HepG2 (cell line): ENCODE results near the gene GPR26. TPM values are rescaled to one million over a fixed set of nuclear protein-coding genes. Genes with fewer than 3 reads are reported as not detected.

Source experiments
- ATAC-seq: fragments of 200-7000 bp; cut with Tn5 transposase; 3 replicates; pipeline ENCODE4 v1.9.1; 2020; ENCODE audit warnings: mild to moderate bottlenecking, moderate library complexity
- BruUV-seq: library from RNA; stranded (reverse); fragments of 400-500 nt; replicated peaks from 2 replicates; lab custom pipeline; 2021; lab: Mats Ljungman, UMichigan
- CTCF ChIA-PET: fragments of 300-600 bp; formaldehyde crosslinking; extraction: SDS; loops from one replicate; lab custom pipeline; 2021; ENCODE audit warnings: low total read pairs, inconsistent platforms, low intra/inter-chr PET ratio; lab: Yijun Ruan, JAX
- POLR2A ChIA-PET: fragments of 350-600 bp; sonication (Branson Sonifier 250); formaldehyde crosslinking; loops from one replicate; lab custom pipeline; 2020; ENCODE audit warnings: antibody characterized with exemption, inconsistent platforms; lab: Yijun Ruan, JAX
- DNase-seq: peaks from one replicate; pipeline ENCODE4 v3.0.0-alpha.2; 2015; ENCODE audit warnings: low spot score
- FAIRE-seq: peaks from 3 replicates; lab custom pipeline; 2011; peaks lifted over from hg19 to GRCh38; lab: Jason Lieb, UNC
- H2AFZ ChIP-seq: one replicate; pipeline ENCODE4 v1.6.1; 2011; ENCODE audit warnings: low read length, inconsistent platforms
- H3K27ac ChIP-seq: fragments of 300-600 bp; 3 replicates; pipeline ENCODE4 v1.8.0; 2011; ENCODE audit warnings: mixed run types, mild to moderate bottlenecking, mixed read lengths, low read length, inconsistent platforms; ENCODE audit not compliant: insufficient read depth; ENCODE audit errors: extremely low read length
- H3K27me3 ChIP-seq, 2 experiments: fragments of 200-600 bp in 1 of 2; 2 replicates in 1 of 2; 3 replicates in 1 of 2; pipeline versions ENCODE4 v1.6.0 to v1.8.0; 2011; ENCODE audit warnings: low read length in 2 of 2, mild to moderate bottlenecking in 2 of 2, moderate library complexity in 2 of 2, inconsistent platforms in 1 of 2; ENCODE audit not compliant: insufficient read depth in 2 of 2, control insufficient read depth in 1 of 2
- H3K36me3 ChIP-seq, 2 experiments: fragments of 200-600 bp in 1 of 2; replicated peaks in 1 of 2; 2 replicates in 1 of 2; 3 replicates in 1 of 2; pipeline versions ENCODE4 v1.5.1 to v1.8.0; 2011; ENCODE audit warnings: low read length in 2 of 2, inconsistent platforms in 1 of 2; ENCODE audit not compliant: insufficient read depth in 2 of 2, control insufficient read depth in 1 of 2
- H3K4me1 ChIP-seq: 2 replicates; pipeline ENCODE4 v1.5.1; 2012; ENCODE audit warnings: low read length, inconsistent platforms; ENCODE audit not compliant: insufficient read depth
- H3K4me2 ChIP-seq: 2 replicates; pipeline ENCODE4 v1.6.0; 2011; ENCODE audit warnings: low read depth, low read length, inconsistent platforms
- H3K4me3 ChIP-seq, 3 experiments: fragments of 200-600 bp in 1 of 3; sonication (generic), shearing (Covaris generic) in 1 of 3; replicated peaks in 1 of 3; 2 replicates each; pipeline ENCODE4 v1.5.1; 2011 to 2016; ENCODE audit warnings: low read length in 3 of 3, inconsistent platforms in 2 of 3, low read depth in 2 of 3, mild to moderate bottlenecking in 2 of 3, control low read depth in 1 of 3, mixed read lengths in 1 of 3; ENCODE audit not compliant: insufficient read depth in 1 of 3
- H3K79me2 ChIP-seq: one replicate; pipeline ENCODE4 v1.6.1; 2011; ENCODE audit warnings: low read length, inconsistent platforms; ENCODE audit not compliant: insufficient read depth
- H3K9ac ChIP-seq: 2 replicates; pipeline ENCODE4 v1.6.0; 2011; ENCODE audit warnings: mild to moderate bottlenecking, low read depth, low read length, inconsistent platforms; ENCODE audit not compliant: insufficient read depth
- H3K9me3 ChIP-seq: 2 replicates; pipeline ENCODE4 v1.5.1; 2012; ENCODE audit warnings: mild to moderate bottlenecking, low read length
- H4K20me1 ChIP-seq: 2 replicates; pipeline ENCODE4 v1.6.0; 2011; ENCODE audit warnings: inconsistent platforms, mild to moderate bottlenecking, low read length, moderate library complexity; ENCODE audit not compliant: insufficient read depth
- ATRX ChIP-seq: sonication (generic); formaldehyde crosslinking; IDR thresholded peaks from 2 replicates; pipeline ENCODE4 v1.4.0; 2020; ENCODE audit warnings: missing genetic modification reagents, borderline replicate concordance
- E2F1 ChIP-seq: sonication (generic); formaldehyde crosslinking; IDR thresholded peaks from 2 replicates; pipeline ENCODE4 v1.5.0; 2020; ENCODE audit warnings: missing genetic modification reagents
- HMGXB4 ChIP-seq, 2 experiments: sonication (generic) in 1 of 2; formaldehyde crosslinking in 1 of 2; IDR thresholded peaks; 2 replicates each; pipeline versions ENCODE4 v1.4.0 to v1.6.1; 2018 to 2020; ENCODE audit warnings: missing genetic modification reagents in 2 of 2, borderline replicate concordance in 1 of 2, low read depth in 1 of 2, mild to moderate bottlenecking in 1 of 2, missing biosample characterization in 1 of 2
- KLF13 ChIP-seq: sonication (generic); formaldehyde crosslinking; IDR thresholded peaks from 2 replicates; pipeline ENCODE4 v1.4.0; 2020; ENCODE audit warnings: mild to moderate bottlenecking, missing genetic modification reagents
- MIER2 ChIP-seq: IDR thresholded peaks from 2 replicates; pipeline ENCODE4 v1.6.1; 2016; ENCODE audit warnings: missing biosample characterization, missing genetic modification reagents
- NCOA1 ChIP-seq: sonication (generic); formaldehyde crosslinking; IDR thresholded peaks from 2 replicates; pipeline ENCODE4 v1.9.0; 2021; ENCODE audit warnings: missing genetic modification reagents
- NFIB ChIP-seq: sonication (generic); formaldehyde crosslinking; IDR thresholded peaks from 2 replicates; pipeline ENCODE4 v1.9.0; 2021; ENCODE audit warnings: missing genetic modification reagents, mild to moderate bottlenecking, borderline replicate concordance
- NFKB2 ChIP-seq: sonication (generic); formaldehyde crosslinking; IDR thresholded peaks from 2 replicates; pipeline ENCODE4 v1.4.0; 2020; ENCODE audit warnings: missing genetic modification reagents, borderline replicate concordance
- RBFOX2 ChIP-seq: fragments of 200-400 bp; formaldehyde crosslinking; IDR thresholded peaks from 2 replicates; pipeline ENCODE4 v1.6.1; 2017; ENCODE audit warnings: low read depth, mild to moderate bottlenecking, low read length
- SKIL ChIP-seq: sonication (generic); formaldehyde crosslinking; IDR thresholded peaks from 2 replicates; pipeline ENCODE4 v1.8.0; 2022; ENCODE audit warnings: missing genetic modification reagents, mild to moderate bottlenecking, moderate library complexity, borderline replicate concordance
- TAF15 ChIP-seq: fragments of 200-400 bp; formaldehyde crosslinking; IDR thresholded peaks from one replicate; pipeline ENCODE4 v1.6.1; 2018; ENCODE audit warnings: mild to moderate bottlenecking, low read depth, low read length; ENCODE audit not compliant: poor library complexity, severe bottlenecking
- ZNF224 ChIP-seq: sonication (generic); formaldehyde crosslinking; IDR thresholded peaks from 2 replicates; pipeline ENCODE4 v1.5.0; 2020; ENCODE audit warnings: mild to moderate bottlenecking, missing genetic modification reagents
- ZNF331 ChIP-seq: sonication (generic); formaldehyde crosslinking; IDR thresholded peaks from 2 replicates; pipeline ENCODE4 v1.4.0; 2020; ENCODE audit warnings: missing genetic modification reagents
- ZNF441 ChIP-seq: sonication (generic); formaldehyde crosslinking; IDR thresholded peaks from 2 replicates; pipeline ENCODE4 v1.7.0; 2021; ENCODE audit warnings: missing genetic modification reagents, borderline replicate concordance
- ZNF616 ChIP-seq: sonication (generic); formaldehyde crosslinking; IDR thresholded peaks from 2 replicates; pipeline ENCODE4 v1.5.0; 2020; ENCODE audit warnings: low read depth, mild to moderate bottlenecking, missing genetic modification reagents
- ZNF780A ChIP-seq: sonication (generic); formaldehyde crosslinking; IDR thresholded peaks from 2 replicates; pipeline ENCODE4 v1.8.0; 2022; ENCODE audit warnings: mild to moderate bottlenecking, missing genetic modification reagents, moderate library complexity
- ZNF850 ChIP-seq: sonication (generic); formaldehyde crosslinking; conservative IDR thresholded peaks from 2 replicates; pipeline ENCODE4 v1.9.0; 2021; ENCODE audit warnings: mild to moderate bottlenecking, missing genetic modification reagents
- ZSCAN9 ChIP-seq: IDR thresholded peaks from 2 replicates; pipeline ENCODE4 v1.6.1; 2016; ENCODE audit warnings: borderline replicate concordance
- WGBS: methylation state at CpG from one replicate; pipeline ENCODE4 v1.1.6; 2017; ENCODE audit warnings: low lambda C conversion rate; 5-methylcytosine and 5-hydroxymethylcytosine counted together
- in situ Hi-C: cut with HindIII; loops from 2 replicates; pipeline ENCODE4 v1.10.0; 2017; ENCODE audit warnings: low pct_unique_long_range_greater_than_20kb; ENCODE audit not compliant: extremely low pct_ligation_motif_present
- intact Hi-C: fragments of 100-400 bp; cut with micrococcal nuclease; formaldehyde crosslinking; loops from one replicate; pipeline ENCODE4 v1.10.0; 2022; ENCODE audit not compliant: unreplicated experiment
- polyA plus RNA-seq, 8 experiments: library from polyadenylated mRNA; depleted of rRNA in 3 of 8; stranded (reverse) in 7 of 8; unstranded in 1 of 8; fragments of >200 nt; fragmentation: Illumina TruSeq in 4 of 8; extraction: Trizol in 4 of 8; gene quantifications; 2 replicates each; pipeline versions ENCODE4 v1.2.1 to v1.2.3, GENCODE V29; 2011 to 2016; ENCODE audit warnings: low read depth in 4 of 8, missing spikeins in 1 of 8, mixed read lengths in 1 of 8; ENCODE audit not compliant: insufficient read depth in 1 of 8
- total RNA-seq, 5 experiments: library from RNA; depleted of rRNA; stranded (reverse); fragments of >200 nt; fragmentation: Illumina TruSeq; extraction: Trizol; gene quantifications; 2 replicates each; pipeline ENCODE4 v1.2.3, GENCODE V29; 2016; ENCODE audit warnings: low read depth in 1 of 5

Gene GPR26
- total and polyA plus RNA-seq, 2 of the 13 experiments (the other 11 are each of a cell fraction or from before 2014, with no cell fraction given) = not detected

GRCh38 chr10:123706236-123706635, 40.1 kb downstream of the GPR26 start (continued):
- TF ChIP-seq SKIL (CRISPR knock-in tag) = no peak
- TF ChIP-seq KLF13 (CRISPR knock-in tag) = no peak

GRCh38 chr10:123715546-123715945, 49.4 kb downstream of the GPR26 start:
- ChIA-PET CTCF (no interaction called here), POLR2A (no interaction called here)
- Histone ChIP-seq H2AFZ (no peak overlapping the region), H3K27ac (no peak overlapping the region), H3K27me3 (0 out of 5 replicates have a peak, but pooled peaks cover 0 to under 1% of the 10 kb centered on the region in 2 experiments), H3K4me3 (no peak overlapping the region), H3K79me2 (no peaks in the 10 kb centered on the region), H3K9ac (no peak overlapping the region), H4K20me1 (no peaks in the 10 kb centered on the region), H3K9me3 (no peaks in the 10 kb centered on the region), H3K4me2 (no peak overlapping the region), H3K4me1 (no peaks in the 10 kb centered on the region), H3K36me3 (no peaks in the 10 kb centered on the region)
- no TSS peak for BruUV-seq
- intact Hi-C loops (no loop called here), in situ Hi-C loops (no loop called here)
- no peak for DNase-seq
- no peak for FAIRE-seq
- ATAC-seq = no peak
- 4% methylated on average over 2 of the region's 2 CpGs for WGBS
- TF ChIP-seq ZSCAN9 = no peak
- no peak for TF ChIP-seq ZNF780A (CRISPR knock-in tag)
- no peak for TF ChIP-seq ZNF441 (CRISPR knock-in tag)
- TF ChIP-seq MIER2 (CRISPR knock-in tag) = no peak
- TF ChIP-seq HMGXB4 (CRISPR knock-in tag; IDR thresholded peaks at IDR 0.05; ENCODE audit: borderline replicate concordance in 1 of 2, low read depth in 1 of 2) = no peak
- no peak for TF ChIP-seq NFKB2
- TF ChIP-seq ZNF224 = no peak
- no peak for TF ChIP-seq ZNF331 (CRISPR knock-in tag)
- no peak for TF ChIP-seq TAF15
- TF ChIP-seq E2F1 (CRISPR knock-in tag) = no peak
- no peak for TF ChIP-seq NFIB (CRISPR knock-in tag)
- no peak for TF ChIP-seq ZNF850 (CRISPR knock-in tag)
- no peak for TF ChIP-seq ZNF616 (CRISPR knock-in tag)
- no peak for TF ChIP-seq ATRX (CRISPR knock-in tag)
- TF ChIP-seq RBFOX2 = no peak
- TF ChIP-seq NCOA1 (CRISPR knock-in tag) = no peak
